CD1c-positive myeloid dendritic cell (primary cell): ENCODE measurements around the gene CYTH4.
"Not testable (repeated sequence)": the region's sequence is repeated elsewhere in the genome, so short reads cannot be mapped to it uniquely, and the experiment has no call there.

Experiments
- DNase-seq: peaks from one replicate; pipeline ENCODE4 v3.0.0-alpha.2; 2016; ENCODE audit errors: extremely low spot score

Gene CYTH4

DNA sequence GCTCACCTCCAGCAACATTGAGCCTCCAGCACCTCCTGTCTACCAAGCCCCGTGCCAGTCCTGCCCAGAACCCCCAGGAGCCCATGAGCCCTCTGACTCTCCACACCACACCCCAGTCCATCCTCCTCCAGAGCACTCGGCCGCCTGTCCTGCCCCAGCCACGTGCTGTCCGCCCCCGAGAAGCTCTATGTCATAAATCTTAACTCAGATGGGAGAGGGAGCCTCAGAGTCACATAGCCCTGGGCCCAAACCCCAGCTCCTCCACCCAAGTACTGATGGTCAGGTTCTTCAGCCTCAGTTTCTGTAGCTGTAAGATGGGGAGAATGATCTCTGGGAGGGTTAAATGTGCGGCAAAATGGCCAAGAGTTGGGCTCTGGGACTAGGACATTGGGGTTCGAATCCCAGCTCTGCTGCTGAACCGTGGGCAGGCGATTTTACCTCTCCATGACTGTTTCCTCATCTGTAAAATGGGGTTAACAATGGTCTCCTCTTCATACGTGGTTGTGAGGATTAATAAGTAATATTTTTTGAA is 27.8 kb downstream of the CYTH4 start:
- DNase-seq: peak; percentile 50

DNA sequence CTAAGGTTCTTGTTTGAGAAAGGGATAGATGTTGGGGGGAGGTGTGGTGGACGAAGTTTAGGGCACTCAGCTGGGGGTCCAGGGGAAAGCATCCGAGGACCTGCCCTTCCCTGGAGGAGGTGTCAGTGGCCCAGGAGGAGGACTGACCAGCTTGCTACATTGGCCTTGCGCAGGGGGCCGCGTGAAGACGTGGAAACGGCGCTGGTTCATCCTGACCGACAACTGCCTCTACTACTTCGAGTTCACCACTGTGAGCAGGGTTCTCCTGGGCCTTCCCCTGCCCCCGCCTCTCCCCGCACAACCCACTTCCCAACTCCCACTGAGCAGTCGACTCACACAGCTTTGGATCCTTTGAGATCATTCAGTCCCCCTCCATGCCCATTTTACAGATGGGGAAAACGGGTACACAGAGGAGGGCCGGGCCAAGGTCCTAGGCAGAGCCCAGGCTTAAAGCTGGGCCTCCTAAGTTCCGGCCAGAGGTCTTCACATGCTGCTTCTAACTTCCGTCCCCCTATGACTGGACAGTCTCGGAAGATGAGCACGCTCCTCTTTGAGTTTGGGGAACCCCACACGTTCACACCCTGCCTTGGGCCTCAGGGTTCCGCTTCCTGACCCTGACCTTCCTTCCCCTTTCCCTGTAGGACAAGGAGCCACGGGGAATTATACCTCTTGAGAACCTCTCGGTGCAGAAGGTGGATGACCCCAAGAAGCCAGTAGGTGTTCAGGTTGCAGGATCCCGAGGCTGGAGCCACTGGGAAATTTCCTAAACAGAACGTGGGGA is 28.7 kb downstream of the CYTH4 start:
- DNase-seq: peak; percentile 93

DNA sequence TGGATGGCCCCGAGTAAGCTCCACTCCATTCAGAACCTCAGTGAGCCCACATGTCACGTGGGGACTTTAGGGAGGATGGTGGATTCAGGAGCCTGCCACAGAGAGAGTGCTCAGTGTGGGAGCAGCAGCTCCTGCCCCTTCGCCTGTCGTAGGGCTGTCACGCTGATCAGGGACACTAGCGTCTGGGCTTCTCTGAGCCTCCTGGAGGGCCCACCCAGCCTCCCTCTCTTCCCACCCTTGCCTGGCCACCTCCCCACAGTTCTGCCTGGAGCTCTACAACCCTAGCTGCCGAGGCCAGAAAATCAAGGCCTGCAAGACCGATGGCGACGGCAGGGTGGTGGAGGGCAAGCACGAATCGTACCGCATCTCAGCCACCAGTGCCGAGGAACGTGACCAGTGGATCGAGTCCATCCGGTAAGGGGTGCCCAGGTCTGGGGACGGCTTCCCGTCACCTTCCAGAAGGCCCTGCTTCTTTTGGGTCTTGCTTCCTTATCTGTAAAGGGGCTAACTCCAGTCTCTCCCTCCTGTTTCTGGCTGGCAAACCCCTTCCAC is 29.5 kb downstream of the CYTH4 start:
- no peak for DNase-seq

DNA sequence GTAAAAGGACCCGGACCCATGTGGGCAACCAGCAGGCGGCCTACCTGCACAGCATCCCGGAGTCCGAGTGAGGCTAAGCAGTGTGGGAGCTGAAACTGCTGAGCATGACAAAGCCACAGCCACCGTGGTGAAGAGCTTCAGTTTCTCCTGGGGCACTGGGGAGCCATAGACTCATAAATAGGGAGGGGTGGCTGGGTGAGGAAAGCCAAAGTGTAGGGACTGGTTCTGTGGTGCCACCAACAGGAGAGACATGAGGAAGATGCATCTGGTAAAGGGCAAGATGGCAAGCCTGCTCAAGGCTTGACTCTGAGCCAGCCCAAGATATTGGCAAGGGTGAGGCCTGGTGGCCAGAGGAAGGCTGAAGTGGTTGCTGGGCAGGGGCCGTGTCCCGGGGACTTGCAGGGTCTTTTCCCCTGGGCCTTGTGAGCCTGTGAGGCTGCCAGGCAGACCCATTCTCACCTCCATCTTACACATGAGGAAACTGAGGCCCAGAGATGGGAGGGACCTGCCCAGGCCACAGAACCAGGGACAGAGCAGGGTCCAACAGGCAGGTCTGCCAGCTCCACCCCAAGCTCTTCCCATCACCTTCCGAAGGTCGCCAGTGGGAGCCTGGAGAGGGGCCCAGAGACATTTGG is 30.4 kb downstream of the CYTH4 start:
- no peak for DNase-seq

DNA sequence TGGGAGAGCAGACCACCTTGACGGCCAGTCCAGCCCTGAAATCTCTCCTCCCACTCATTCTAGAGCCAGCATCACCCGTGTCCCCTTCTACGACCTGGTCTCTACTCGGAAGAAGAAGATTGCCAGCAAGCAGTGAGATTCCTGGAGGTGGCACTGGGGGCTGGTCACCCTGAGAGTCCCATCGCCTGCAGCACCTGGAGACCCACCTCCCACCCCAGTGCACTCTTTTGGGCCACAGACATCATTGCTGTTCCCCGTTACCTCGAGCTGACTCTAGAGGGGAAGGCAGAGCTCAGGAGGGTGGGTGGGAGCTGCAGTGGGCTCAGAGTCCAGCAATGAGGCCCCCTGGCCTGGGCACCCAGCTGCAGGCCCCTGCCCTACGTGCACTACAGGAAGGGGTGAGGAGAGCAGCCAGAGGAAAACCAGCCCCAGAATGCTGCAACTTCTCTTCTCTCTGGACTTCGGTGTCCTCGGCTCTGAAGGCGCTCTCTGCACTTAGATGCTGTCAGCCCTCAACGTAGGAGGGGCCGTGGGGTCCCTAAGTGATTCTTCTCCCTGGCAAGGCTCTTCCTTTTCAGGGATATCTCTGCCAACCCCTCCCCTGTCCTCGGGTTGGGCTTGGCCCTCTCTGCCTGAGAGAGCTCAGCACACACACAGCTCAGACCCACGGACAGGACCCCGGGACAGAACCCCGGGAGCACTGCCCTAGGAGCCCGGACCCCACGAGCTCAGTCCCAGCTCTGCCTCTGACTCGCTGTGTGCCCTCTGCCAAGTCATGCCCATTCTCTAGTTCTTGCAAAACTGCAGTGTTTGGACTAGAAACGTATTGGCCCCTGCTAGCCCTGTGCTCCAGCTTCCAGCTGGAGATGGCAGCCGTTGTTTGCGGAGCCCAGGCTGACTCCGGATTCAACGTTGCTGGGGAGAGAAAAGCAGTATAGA is 31.3 kb downstream of the CYTH4 start:
- DNase-seq: no peak

DNA sequence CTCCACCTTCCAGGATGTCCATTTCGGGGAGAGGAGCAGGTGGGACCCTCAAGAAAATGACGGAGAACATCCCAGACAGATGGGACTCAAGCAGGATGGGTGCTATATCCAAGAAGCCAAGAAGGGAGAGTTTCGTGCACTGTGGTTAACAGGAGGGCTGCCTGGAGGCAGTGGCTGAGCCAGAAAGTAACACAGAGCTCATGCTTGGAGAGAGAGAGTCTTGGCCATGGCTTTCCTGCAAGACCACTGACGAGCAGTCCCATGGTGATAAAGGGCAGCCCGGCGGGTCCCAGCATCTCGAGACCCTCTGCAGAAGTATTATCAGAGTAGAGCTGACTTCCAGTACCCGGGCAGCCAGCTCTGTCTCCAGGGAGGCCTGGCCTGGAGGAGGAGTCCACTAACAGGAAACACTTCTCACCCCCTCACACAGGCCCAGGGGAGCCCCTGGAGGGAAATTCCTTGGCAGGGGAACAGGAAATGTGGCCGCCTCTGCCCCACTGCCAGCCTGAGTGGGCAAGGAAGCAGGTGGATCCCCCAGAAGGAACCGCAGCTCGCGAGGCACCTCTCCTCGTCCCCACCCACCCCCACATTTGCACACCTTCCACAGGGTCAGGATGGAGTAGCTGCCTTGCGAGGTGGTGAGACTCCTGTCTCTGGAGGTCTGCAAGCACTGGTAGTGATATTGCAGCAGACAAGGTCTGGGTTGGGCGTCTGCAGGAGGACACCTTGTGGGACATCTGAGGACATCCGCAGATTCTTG is 32.2 kb downstream of the CYTH4 start:
- peak; percentile 62 for DNase-seq

DNA sequence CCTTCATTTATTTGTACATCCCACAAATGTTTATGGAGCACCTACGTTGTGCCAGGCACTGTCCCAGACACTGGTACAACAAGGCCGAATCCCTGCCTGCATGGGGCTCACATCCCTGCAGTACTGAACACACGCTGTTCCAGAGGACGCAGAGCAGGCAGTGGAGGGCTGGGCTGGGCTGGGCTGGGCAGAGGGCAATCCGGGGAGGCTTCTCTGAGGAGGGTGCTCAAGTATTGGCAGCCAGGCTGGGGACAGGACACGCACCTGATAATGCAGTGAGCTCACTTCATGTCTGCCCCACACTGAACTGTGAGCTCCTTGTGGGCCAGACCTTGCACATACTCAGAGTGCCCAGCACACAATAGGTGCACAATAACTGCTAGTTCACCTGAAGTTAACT is 34.1 kb downstream of the CYTH4 start:
- DNase-seq: no peak

DNA sequence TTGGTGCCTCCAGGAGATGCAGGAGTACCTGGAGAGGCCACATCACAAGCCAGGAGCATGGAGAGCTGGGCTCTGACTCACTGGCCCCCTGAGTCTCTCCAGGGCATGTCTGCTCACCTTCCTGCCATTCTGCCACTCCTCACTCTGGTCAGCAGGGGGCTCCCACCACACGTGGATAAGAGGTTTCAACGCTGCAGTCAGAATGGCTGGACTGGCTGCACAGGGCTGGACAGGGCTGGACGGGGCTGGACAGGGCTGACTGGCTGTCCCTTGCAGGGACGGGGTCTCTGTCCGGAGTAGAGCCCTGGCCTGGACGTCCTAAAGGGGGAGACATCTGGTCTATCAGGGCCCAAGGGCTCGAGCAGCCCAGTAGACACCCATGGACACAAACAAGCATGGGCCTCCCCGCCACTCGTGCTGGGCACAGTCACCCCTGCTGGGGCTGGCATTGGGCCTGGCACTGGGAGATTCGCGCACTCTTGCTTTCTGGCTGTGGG is 34.6 kb downstream of the CYTH4 start:
- DNase-seq: peak; percentile 76

DNA sequence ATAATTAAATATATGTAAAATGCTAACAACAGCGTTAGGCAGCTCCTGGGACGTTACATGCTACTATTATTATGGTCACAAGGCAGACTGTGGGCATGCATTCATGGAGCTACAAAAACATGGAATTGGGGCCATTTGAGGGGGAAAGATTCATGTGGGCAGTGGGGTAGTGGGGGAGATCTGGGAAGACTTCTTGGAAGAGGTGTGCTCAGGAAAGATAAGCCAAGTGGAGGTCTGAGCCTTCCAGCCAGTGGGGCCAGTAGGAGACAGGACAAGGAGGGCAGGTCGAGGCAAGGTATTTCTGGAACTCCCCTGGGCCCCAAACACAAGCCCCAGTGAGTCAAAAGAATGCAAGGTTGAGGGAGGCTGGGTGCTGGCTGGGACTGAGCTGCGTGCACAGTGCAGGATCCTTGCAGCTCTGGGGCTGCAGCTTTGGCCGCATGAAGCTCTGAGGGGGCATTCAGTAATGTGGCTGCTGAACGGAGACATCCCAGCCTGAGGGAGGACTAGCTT is 35.4 kb downstream of the CYTH4 start:
- DNase-seq: no peak

DNA sequence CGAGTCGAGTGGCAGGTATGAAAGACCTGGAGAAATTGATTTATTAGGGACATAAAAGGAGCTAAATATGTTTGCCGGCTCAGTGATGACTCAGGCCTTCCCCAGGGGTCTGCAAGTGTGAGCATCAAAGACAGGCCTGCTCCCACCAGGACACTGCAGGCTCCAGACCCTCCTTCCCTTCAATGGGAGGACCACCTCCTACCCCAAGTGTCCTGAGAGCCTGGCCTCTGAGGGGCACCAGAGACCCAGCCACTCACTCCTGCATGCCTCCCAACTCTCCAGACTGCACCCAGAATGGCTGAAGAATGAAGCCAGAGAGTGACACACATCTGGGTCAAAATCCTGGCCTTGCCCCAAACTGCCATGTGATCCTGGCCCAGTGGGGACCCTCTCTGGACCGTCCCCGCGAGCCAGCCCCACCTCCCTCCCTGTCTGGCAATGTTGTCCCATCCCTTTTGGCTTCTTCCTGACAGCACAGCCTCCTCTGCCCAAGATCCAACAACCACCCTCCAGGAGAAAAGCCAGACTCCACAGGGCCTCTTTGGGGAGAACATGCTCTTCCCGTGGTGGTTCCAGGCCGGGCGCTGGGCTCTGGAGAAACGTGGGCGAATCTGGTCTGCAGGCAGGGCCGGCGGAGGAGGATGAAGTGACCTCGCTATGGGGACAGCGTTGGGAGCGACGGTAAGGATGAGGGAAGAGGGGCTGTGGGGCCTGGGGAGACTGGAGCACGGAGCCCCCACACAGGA is 36.2 kb downstream of the CYTH4 start:
- no peak for DNase-seq

DNA sequence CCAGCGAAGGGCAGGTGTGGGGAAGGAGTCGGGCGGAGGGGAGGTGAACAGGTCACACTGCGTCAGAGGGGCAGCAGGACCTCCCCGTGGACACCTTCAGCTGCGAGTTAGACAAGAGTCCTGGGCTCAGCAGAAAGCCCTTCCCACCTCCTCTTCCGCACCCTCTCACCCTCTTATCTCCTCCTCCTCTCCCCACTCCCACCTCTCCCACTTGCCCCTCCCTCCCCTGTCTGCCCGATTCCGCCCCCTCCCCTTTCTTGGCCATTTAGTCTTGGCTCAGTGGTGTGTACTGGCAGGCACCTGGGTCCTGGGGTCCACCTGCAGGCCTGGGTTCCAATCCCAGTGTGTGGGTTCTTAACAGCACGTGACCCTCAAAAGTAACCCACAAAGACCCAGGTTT is 37.2 kb downstream of the CYTH4 start:
- DNase-seq: no peak

DNA sequence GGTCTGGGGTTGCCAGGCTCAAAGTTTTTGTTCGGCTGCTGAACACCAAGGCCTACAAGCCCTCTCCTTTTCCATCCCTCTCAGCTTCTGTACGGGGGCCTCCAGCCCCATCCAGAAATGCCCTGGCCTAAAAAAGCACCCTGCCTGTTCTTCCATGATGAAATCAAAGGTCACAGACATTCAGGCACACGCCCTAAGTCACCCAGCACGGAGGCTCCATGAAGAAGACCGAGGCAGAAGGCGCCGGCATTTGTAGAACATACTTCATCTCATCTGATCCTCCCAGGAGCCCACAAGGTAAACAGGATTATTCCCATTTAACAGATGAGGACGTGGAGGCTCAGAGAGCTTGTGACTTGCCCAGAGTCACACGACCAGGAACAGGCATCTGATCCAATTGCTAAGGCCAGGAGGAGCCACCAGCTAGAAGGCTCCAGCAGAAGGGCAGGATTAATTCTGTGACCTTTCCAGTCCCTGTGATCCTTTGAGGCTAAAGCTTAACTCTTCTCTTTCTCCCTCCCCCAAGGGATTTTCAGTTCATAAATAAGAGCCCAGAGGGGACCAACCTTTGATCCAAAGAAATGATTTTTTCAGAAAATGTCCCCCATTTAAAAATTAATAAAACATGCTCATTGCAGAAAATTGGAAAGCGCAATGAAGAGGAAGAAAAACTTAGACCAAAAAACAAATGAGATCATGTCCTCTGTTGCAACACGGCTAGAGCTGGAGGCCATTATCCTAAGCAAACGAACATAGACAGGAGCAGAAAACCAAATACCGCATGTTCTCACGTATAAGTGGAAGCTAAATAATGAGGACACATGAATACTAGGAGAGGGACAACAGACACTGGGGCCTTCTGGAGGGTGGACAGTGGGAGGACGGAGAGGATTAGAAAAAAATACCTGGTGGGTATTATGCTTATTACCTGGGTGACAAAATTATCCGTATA is 38.7 kb downstream of the CYTH4 start:
- DNase-seq: peak; percentile 41

DNA sequence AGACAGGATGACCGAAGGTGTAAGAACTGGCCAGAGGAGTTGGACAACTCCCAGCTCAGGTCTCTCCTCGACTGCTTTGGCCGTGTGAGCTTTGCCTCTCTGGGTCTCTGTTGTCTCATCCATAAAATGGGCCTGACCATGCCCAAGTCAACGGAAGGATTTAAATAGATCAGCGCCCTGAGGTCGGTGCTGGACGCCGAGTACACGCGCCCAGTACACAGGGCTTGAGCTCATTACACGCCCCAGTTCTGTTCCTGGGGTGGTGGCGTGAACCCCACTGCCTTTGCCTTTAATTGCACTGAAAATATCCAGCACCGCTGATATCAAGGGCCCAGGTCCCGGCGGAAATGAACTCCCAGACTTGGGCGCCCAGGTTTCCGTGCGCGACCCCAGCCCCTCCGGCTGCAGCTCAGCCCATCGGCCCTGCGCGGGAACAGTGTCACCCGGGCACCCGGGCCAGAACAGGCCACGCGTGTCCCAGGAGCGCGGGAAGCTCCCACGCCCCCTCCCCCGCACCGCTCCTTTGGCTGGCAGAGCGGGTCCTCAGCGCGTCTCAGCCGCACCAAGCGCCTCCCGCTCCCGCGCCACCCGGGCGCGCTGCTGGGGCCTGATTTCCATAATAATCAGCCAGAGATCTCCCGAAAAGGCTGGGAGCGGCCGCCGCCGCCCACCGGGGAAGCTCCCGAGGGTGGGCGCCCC is 42.2 kb downstream of the CYTH4 start:
- no peak for DNase-seq

DNA sequence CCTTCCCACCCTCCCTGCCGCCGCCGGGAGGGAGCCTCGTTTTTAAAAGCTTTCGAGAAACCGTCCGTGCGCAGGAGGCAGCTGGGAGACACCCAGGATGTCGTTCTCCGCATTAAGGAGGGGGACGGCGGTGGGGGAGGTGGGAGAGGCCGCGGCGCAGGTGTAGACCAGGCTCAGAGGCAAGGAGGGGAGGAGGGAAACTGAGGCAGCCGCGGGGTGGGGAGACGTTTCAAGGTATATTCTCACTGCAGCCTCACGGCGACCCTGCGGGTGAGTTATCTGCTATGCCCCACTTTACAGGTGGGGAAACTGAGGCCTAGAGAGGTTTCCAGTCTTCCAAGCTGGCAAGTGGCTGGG is 42.7 kb downstream of the CYTH4 start:
- no peak for DNase-seq

DNA sequence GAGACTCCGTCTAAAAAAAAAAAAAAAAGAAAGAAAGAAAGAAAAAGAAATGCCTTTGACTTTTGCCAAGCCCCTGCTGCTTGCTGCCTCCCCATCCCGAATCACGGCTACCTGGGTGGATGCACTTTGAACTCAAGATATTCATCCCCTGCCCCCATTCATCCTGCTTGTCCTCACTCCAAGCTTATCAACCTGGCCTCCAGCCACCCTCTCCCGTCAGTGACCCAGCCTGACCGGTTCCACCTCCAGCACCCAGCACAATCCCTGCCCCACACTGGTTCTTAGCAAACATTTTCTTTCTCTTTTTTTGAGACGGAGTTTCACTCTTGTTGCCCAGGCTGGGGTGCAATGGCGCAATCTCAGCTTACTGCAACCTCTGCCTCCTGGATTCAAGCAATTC is 44.4 kb downstream of the CYTH4 start:
- no peak for DNase-seq

DNA sequence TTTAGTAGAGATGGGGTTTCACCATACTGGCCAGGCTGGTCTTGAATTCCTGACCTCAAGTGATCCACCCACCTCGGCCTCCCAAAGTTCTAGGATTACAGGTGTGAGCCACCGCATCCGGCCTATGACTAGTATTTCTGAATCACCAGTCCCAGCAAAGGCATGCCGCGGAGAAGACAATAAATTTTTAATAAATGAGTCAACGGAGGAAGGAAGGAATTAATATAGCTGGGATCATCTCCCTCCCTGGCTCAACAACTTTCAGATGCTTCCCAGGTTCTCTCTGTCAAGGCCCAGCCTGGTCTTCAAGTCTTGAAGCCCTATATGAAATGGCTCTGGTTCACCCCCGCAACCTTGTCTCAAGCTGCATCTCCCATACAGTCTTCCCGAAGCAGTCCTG is 45.7 kb downstream of the CYTH4 start:
- no peak for DNase-seq

DNA sequence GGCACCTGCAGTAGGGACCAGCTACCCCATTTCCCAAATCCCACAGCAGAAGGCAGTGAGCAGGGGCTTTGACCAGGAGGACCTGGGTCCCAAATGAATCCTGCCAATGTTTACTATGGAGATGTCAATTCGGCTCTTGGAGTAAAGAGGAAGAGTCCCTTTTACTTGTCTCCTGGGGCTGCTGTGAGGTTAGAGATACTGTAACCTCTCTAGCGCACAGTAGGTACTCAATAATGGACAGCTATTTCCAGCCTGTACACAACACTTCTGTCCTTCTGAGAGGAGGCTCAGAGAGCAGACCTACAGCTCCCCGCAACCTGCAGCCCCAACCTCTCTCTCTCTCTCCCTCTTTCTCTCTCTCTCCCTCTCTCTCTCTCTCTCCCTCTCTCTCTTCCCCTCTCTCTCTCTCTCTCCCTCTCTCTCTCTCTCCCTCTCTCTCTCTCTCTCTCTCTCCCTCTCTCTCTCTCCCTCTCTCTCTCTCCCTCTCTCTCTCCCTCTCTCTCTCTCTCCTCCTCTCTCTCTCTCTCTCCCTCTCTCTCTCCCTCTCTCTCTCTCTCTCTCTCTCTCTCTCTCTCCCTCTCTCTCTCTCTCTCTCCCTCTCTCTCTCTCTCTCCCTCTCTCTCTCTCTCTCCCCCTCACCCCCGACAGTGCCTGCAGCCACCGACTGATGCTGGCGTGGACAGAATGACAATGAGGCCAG is 46.4 kb downstream of the CYTH4 start:
- DNase-seq: not testable (repeated sequence)
